GM12878 (cell line): ENCODE data around the gene TECTA. TPM values are rescaled to one million over a fixed set of nuclear protein-coding genes. Genes with fewer than 3 reads are reported as not detected.

Experiments
- BCL11A ChIP-seq: IDR thresholded peaks from 2 replicates; pipeline ENCODE4 v1.6.1; 2011; ENCODE audit warnings: low read depth, low read length
- BMI1 ChIP-seq: fragments of 450-650 bp; IDR thresholded peaks from 2 replicates; pipeline ENCODE4 v1.6.1; 2016; ENCODE audit warnings: mild to moderate bottlenecking, moderate library complexity, borderline replicate concordance
- CREB1 ChIP-seq: IDR thresholded peaks from 2 replicates; pipeline ENCODE4 v1.6.1; 2012; ENCODE audit warnings: low read depth, mild to moderate bottlenecking, inconsistent platforms
- ETV6 ChIP-seq, 2 experiments: fragments of 450-650 bp in 1 of 2; IDR thresholded peaks in 1 of 2; conservative IDR thresholded peaks in 1 of 2; 2 replicates each; pipeline ENCODE4 v1.6.1; 2014; ENCODE audit warnings: antibody characterized with exemption in 1 of 2, borderline replicate concordance in 1 of 2, low read depth in 1 of 2, mild to moderate bottlenecking in 1 of 2, moderate library complexity in 1 of 2
- FOS ChIP-seq: IDR thresholded peaks from 3 replicates; pipeline ENCODE4 v1.6.1; 2011; ENCODE audit warnings: borderline replicate concordance; ENCODE audit not compliant: insufficient read length; ENCODE audit errors: extremely low read depth
- FOXK2 ChIP-seq: fragments of 450-650 bp; IDR thresholded peaks from 2 replicates; pipeline ENCODE4 v1.6.1; 2017; ENCODE audit warnings: mild to moderate bottlenecking, moderate library complexity
- HDAC2 ChIP-seq: fragments of 200-600 bp; sonication (generic); IDR thresholded peaks from 2 replicates; pipeline ENCODE4 v1.6.1; 2017
- IKZF1 ChIP-seq: fragments of 450-650 bp; conservative IDR thresholded peaks from 2 replicates; pipeline ENCODE4 v1.6.1; 2017; ENCODE audit warnings: antibody characterized with exemption, mild to moderate bottlenecking
- IRF4 ChIP-seq: IDR thresholded peaks from 2 replicates; pipeline ENCODE4 v1.6.1; 2011; ENCODE audit warnings: low read depth, low read length
- KAT2A ChIP-seq: conservative IDR thresholded peaks from 2 replicates; pipeline ENCODE4 v1.6.1; 2011; ENCODE audit warnings: low read depth, low read length; ENCODE audit not compliant: control insufficient read depth
- MEF2A ChIP-seq: IDR thresholded peaks from 2 replicates; pipeline ENCODE4 v1.6.1; 2011; ENCODE audit warnings: low read depth, mild to moderate bottlenecking, low read length, moderate library complexity; ENCODE audit not compliant: insufficient read depth
- NFXL1 ChIP-seq: fragments of 450-650 bp; IDR thresholded peaks from 2 replicates; pipeline ENCODE4 v1.6.1; 2017; ENCODE audit warnings: antibody characterized with exemption, mild to moderate bottlenecking, borderline replicate concordance
- NR2C1 ChIP-seq: fragments of 450-650 bp; IDR thresholded peaks from 2 replicates; pipeline ENCODE4 v1.6.1; 2017; ENCODE audit warnings: antibody characterized with exemption, mild to moderate bottlenecking, moderate library complexity
- SP1 ChIP-seq: IDR thresholded peaks from one replicate; pipeline ENCODE4 v1.6.1; 2011; ENCODE audit warnings: low read depth, low read length
- TBL1XR1 ChIP-seq: IDR thresholded peaks from 2 replicates; pipeline ENCODE4 v1.6.1; 2012; ENCODE audit warnings: low read depth, low read length, improper control_type of control experiment
- polyA plus RNA-seq, 11 experiments: library from polyadenylated mRNA; depleted of rRNA in 4 of 11; unstranded in 6 of 11; stranded (reverse) in 5 of 11; fragments of >200 nt; fragmentation: Nextera tagmentation in 4 of 11; fragmentation: Illumina TruSeq in 1 of 11; extraction: Ambion mirVana in 4 of 11; extraction: Trizol in 1 of 11; gene quantifications; 1 replicate in 1 of 11; 2 replicates in 10 of 11; pipeline versions ENCODE4 v1.2.1 to v1.2.3, GENCODE V29; 2011 to 2016; ENCODE audit warnings: inconsistent platforms in 2 of 11, missing spikeins in 2 of 11, low read depth in 1 of 11
- total RNA-seq, 4 experiments: library from RNA; depleted of rRNA in 3 of 4; stranded (reverse); fragments of >200 nt in 3 of 4; fragmentation: Illumina TruSeq in 1 of 4; extraction: Trizol in 1 of 4; gene quantifications; 2 replicates each; pipeline versions ENCODE4 v1.2.1 to v1.2.3, GENCODE V29; 2013 to 2021
- TF ChIP-seq, protein P1 (sequence below): IDR thresholded peaks from 2 replicates; pipeline ENCODE4 v1.6.1; 2012; ENCODE audit warnings: low read depth, low read length, improper control_type of control experiment
- TF ChIP-seq, protein P2 (sequence below): IDR thresholded peaks from 2 replicates; pipeline ENCODE4 v1.6.1; 2011; ENCODE audit warnings: mild to moderate bottlenecking, low read depth, low read length, moderate library complexity; ENCODE audit not compliant: insufficient replicate concordance
- TF ChIP-seq, protein P3 (sequence below): fragments of 450-650 bp; conservative IDR thresholded peaks from 2 replicates; pipeline ENCODE4 v1.6.1; 2017; ENCODE audit warnings: mild to moderate bottlenecking, moderate library complexity
- TF ChIP-seq, protein P4 (sequence below): fragments of 450-650 bp; IDR thresholded peaks from 2 replicates; pipeline ENCODE4 v1.6.1; 2017; ENCODE audit warnings: mild to moderate bottlenecking
- TF ChIP-seq, protein P5 (sequence below): IDR thresholded peaks from 2 replicates; pipeline ENCODE4 v1.6.1; 2011; ENCODE audit warnings: borderline replicate concordance, low read depth, mild to moderate bottlenecking, moderate library complexity, low read length; ENCODE audit not compliant: insufficient read depth, poor library complexity, severe bottlenecking

TECTA gene
- total and polyA plus RNA-seq, 10 of the 15 experiments (the other 5 are each of a cell fraction or from before 2014, with no cell fraction given), result under 0.01 to 0.14 (median 0.05) TPM; not detected in 1

DNA sequence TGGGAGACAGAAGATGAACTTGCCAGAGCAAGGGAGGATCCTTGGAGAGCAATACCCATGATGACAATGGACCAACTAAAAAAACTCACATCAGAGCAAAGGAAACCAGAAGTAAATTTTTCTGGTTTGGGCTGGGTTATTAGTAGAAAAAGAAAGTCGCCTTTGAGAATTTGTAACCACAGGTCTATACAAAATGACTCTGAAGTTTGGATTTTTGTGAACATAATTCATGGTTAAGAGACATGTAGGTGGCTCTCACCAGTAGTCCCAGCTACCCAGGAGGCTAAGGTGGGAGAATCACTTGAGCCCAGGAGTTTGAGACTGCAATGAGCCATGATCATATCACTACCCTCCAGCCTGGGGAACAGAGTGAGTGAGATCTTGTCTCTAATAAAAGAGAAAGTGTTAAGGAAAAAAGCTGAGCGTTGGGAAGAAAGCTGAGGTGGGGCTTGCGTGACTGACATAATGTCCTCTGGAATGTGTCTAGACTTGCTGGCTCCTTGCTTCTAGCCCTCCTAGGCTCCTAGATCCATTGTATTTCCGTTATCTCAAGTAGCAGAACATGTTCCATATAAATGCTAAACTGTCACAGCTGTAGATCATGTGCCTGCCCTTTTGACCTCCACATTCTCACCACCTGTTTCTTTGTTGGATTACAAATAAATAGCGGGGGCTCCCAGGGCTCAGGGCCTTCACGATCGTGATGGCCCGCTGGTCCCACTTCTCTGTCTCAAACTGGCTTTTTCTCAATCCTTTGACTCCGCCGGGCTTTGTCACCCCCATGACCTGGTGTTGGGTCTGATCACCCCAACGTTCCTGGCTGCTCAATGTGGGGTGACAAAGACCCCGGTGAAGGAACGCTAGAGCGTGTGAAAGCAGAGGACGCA lies 135.3 kb downstream of the TECTA start (continued):
- TF ChIP-seq, protein P1, sequence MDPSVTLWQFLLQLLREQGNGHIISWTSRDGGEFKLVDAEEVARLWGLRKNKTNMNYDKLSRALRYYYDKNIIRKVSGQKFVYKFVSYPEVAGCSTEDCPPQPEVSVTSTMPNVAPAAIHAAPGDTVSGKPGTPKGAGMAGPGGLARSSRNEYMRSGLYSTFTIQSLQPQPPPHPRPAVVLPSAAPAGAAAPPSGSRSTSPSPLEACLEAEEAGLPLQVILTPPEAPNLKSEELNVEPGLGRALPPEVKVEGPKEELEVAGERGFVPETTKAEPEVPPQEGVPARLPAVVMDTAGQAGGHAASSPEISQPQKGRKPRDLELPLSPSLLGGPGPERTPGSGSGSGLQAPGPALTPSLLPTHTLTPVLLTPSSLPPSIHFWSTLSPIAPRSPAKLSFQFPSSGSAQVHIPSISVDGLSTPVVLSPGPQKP, result no peak
- TF ChIP-seq TBL1XR1 (peak; percentile 60; the same call in 1 of the 2 replicates), NFXL1 (no peak), CREB1 (peak; percentile 33; the same call in 1 of the 2 replicates), MEF2A (peak; percentile 83), BMI1 (no peak), BCL11A (peak; percentile 56; the same call in 1 of the 2 replicates), NR2C1 (no peak), HDAC2 (no peak), FOXK2 (no peak), ETV6 (conservative IDR thresholded peaks at IDR 0.05 in 1 of 2, IDR thresholded peaks at IDR 0.05 in 1 of 2; ENCODE audit: borderline replicate concordance in 1 of 2, low read depth in 1 of 2) (no peak), KAT2A (no peak), SP1 (no peak), FOS (no peak), IKZF1 (0 out of 2 replicates have a peak, but pooled peaks have one; percentile 40), IRF4 (0 out of 2 replicates have a peak, but pooled peaks have one; percentile 14)
- TF ChIP-seq, protein P2, sequence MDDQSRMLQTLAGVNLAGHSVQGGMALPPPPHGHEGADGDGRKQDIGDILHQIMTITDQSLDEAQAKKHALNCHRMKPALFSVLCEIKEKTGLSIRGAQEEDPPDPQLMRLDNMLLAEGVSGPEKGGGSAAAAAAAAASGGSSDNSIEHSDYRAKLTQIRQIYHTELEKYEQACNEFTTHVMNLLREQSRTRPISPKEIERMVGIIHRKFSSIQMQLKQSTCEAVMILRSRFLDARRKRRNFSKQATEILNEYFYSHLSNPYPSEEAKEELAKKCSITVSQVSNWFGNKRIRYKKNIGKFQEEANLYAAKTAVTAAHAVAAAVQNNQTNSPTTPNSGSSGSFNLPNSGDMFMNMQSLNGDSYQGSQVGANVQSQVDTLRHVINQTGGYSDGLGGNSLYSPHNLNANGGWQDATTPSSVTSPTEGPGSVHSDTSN, result no peak
- TF ChIP-seq, protein P3, sequence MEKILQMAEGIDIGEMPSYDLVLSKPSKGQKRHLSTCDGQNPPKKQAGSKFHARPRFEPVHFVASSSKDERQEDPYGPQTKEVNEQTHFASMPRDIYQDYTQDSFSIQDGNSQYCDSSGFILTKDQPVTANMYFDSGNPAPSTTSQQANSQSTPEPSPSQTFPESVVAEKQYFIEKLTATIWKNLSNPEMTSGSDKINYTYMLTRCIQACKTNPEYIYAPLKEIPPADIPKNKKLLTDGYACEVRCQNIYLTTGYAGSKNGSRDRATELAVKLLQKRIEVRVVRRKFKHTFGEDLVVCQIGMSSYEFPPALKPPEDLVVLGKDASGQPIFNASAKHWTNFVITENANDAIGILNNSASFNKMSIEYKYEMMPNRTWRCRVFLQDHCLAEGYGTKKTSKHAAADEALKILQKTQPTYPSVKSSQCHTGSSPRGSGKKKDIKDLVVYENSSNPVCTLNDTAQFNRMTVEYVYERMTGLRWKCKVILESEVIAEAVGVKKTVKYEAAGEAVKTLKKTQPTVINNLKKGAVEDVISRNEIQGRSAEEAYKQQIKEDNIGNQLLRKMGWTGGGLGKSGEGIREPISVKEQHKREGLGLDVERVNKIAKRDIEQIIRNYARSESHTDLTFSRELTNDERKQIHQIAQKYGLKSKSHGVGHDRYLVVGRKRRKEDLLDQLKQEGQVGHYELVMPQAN, result no peak
- TF ChIP-seq, protein P4, sequence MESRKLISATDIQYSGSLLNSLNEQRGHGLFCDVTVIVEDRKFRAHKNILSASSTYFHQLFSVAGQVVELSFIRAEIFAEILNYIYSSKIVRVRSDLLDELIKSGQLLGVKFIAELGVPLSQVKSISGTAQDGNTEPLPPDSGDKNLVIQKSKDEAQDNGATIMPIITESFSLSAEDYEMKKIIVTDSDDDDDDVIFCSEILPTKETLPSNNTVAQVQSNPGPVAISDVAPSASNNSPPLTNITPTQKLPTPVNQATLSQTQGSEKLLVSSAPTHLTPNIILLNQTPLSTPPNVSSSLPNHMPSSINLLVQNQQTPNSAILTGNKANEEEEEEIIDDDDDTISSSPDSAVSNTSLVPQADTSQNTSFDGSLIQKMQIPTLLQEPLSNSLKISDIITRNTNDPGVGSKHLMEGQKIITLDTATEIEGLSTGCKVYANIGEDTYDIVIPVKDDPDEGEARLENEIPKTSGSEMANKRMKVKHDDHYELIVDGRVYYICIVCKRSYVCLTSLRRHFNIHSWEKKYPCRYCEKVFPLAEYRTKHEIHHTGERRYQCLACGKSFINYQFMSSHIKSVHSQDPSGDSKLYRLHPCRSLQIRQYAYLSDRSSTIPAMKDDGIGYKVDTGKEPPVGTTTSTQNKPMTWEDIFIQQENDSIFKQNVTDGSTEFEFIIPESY, result no peak
- TF ChIP-seq, protein P5, sequence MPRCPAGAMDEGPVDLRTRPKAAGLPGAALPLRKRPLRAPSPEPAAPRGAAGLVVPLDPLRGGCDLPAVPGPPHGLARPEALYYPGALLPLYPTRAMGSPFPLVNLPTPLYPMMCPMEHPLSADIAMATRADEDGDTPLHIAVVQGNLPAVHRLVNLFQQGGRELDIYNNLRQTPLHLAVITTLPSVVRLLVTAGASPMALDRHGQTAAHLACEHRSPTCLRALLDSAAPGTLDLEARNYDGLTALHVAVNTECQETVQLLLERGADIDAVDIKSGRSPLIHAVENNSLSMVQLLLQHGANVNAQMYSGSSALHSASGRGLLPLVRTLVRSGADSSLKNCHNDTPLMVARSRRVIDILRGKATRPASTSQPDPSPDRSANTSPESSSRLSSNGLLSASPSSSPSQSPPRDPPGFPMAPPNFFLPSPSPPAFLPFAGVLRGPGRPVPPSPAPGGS, result no peak
